WTC11 (cell line): ENCODE data around the gene ASTN1. TPM values are rescaled to one million over a fixed set of nuclear protein-coding genes. Genes with fewer than 3 reads are reported as not detected.

Source experiments
- ATAC-seq: fragments of 200-7000 bp; cut with Tn5 transposase; 2 replicates; pipeline ENCODE4 v1.10.0; 2021; ENCODE audit warnings: mild to moderate bottlenecking, moderate library complexity
- CTCF ChIA-PET: fragments of 300-600 bp; sonication (Branson Sonifier 250); formaldehyde crosslinking; loops from one replicate; lab custom pipeline; 2021; ENCODE audit warnings: antibody characterized with exemption; lab: Charles Lee
- POLR2A ChIA-PET: fragments of 350-600 bp; sonication (Branson Sonifier 250); formaldehyde crosslinking; loops from one replicate; lab custom pipeline; 2021; ENCODE audit warnings: antibody characterized with exemption; lab: Charles Lee
- DNase-seq: peaks from one replicate; pipeline ENCODE4 v3.0.0; 2021; ENCODE audit warnings: low spot score
- H3K27ac Mint-ChIP-seq: 2 replicates; pipeline ENCODE4 v1.8.0; 2021; ENCODE audit warnings: mixed read lengths
- H3K27me3 Mint-ChIP-seq: 2 replicates; pipeline ENCODE4 v1.8.0; 2021; ENCODE audit warnings: low read depth, mild to moderate bottlenecking, moderate library complexity, mixed read lengths
- H3K36me3 Mint-ChIP-seq: 2 replicates; pipeline ENCODE4 v1.8.0; 2021; ENCODE audit warnings: mixed read lengths
- H3K4me1 Mint-ChIP-seq: 2 replicates; pipeline ENCODE4 v1.8.0; 2022; ENCODE audit warnings: mixed read lengths
- H3K4me3 Mint-ChIP-seq: 2 replicates; pipeline ENCODE4 v1.8.0; 2021; ENCODE audit warnings: mild to moderate bottlenecking, moderate library complexity, mixed read lengths
- H3K9me3 Mint-ChIP-seq: 2 replicates; pipeline ENCODE4 v1.8.0; 2021; ENCODE audit warnings: mixed read lengths
- ATF1 ChIP-seq: sonication (generic); formaldehyde crosslinking; IDR thresholded peaks from 2 replicates; pipeline ENCODE4 v1.8.1; 2023; ENCODE audit warnings: mild to moderate bottlenecking, moderate library complexity, missing genetic modification reagents
- ATF2 ChIP-seq: sonication (generic); formaldehyde crosslinking; IDR thresholded peaks from 2 replicates; pipeline ENCODE4 v1.8.1; 2022; ENCODE audit warnings: low read depth, missing genetic modification reagents, borderline replicate concordance
- ELF4 ChIP-seq: sonication (generic); formaldehyde crosslinking; IDR thresholded peaks from 2 replicates; pipeline ENCODE4 v1.8.1; 2022; ENCODE audit warnings: low read depth, mild to moderate bottlenecking, moderate library complexity, missing genetic modification reagents
- ERG ChIP-seq: fragments of 250-450 bp; sonication (Bioruptor Pico); IDR thresholded peaks from 2 replicates; pipeline ENCODE4 v1.8.0; 2021; ENCODE audit warnings: mild to moderate bottlenecking
- ESRRA ChIP-seq: sonication (generic); formaldehyde crosslinking; IDR thresholded peaks from 2 replicates; pipeline ENCODE4 v1.8.1; 2022; ENCODE audit warnings: mild to moderate bottlenecking, missing genetic modification reagents, borderline replicate concordance
- KAT7 ChIP-seq: sonication (generic); formaldehyde crosslinking; IDR thresholded peaks from 2 replicates; pipeline ENCODE4 v1.8.1; 2023; ENCODE audit warnings: missing genetic modification reagents, mild to moderate bottlenecking, borderline replicate concordance
- MYBL2 ChIP-seq: sonication (generic); formaldehyde crosslinking; IDR thresholded peaks from 2 replicates; pipeline ENCODE4 v1.8.1; 2023; ENCODE audit warnings: mild to moderate bottlenecking, moderate library complexity, missing genetic modification reagents
- PRRX2 ChIP-seq: fragments of 250-450 bp; sonication (Bioruptor Pico); IDR thresholded peaks from 2 replicates; pipeline ENCODE4 v1.8.0; 2021; ENCODE audit warnings: mild to moderate bottlenecking
- RELA ChIP-seq: sonication (generic); formaldehyde crosslinking; IDR thresholded peaks from 2 replicates; pipeline ENCODE4 v1.8.1; 2022; ENCODE audit warnings: missing genetic modification reagents, mild to moderate bottlenecking, borderline replicate concordance
- RORB ChIP-seq: fragments of 250-450 bp; sonication (Bioruptor Pico); IDR thresholded peaks from 2 replicates; pipeline ENCODE4 v1.9.0; 2021; ENCODE audit warnings: mild to moderate bottlenecking
- SOX15 ChIP-seq: fragments of 250-450 bp; sonication (Bioruptor Pico); IDR thresholded peaks from 2 replicates; pipeline ENCODE4 v1.9.0; 2021; ENCODE audit warnings: mild to moderate bottlenecking
- SP1 ChIP-seq: sonication (generic); formaldehyde crosslinking; conservative IDR thresholded peaks from 2 replicates; pipeline ENCODE4 v1.8.1; 2022; ENCODE audit warnings: missing genetic modification reagents
- STAT6 ChIP-seq: sonication (generic); formaldehyde crosslinking; conservative IDR thresholded peaks from 2 replicates; pipeline ENCODE4 v1.8.1; 2023; ENCODE audit warnings: mild to moderate bottlenecking, low read depth, missing genetic modification reagents, moderate library complexity
- TEAD4 ChIP-seq: sonication (generic); formaldehyde crosslinking; IDR thresholded peaks from 2 replicates; pipeline ENCODE4 v1.8.0; 2022; ENCODE audit warnings: mild to moderate bottlenecking, missing genetic modification reagents
- ZBTB21 ChIP-seq: sonication (generic); formaldehyde crosslinking; IDR thresholded peaks from 2 replicates; pipeline ENCODE4 v1.8.1; 2023; ENCODE audit warnings: mild to moderate bottlenecking, missing genetic modification reagents, borderline replicate concordance
- ZNF232 ChIP-seq: sonication (generic); formaldehyde crosslinking; IDR thresholded peaks from 2 replicates; pipeline ENCODE4 v1.8.0; 2022; ENCODE audit warnings: mild to moderate bottlenecking, missing genetic modification reagents
- ZNF512 ChIP-seq: sonication (generic); formaldehyde crosslinking; IDR thresholded peaks from 2 replicates; pipeline ENCODE4 v1.8.1; 2022; ENCODE audit warnings: missing genetic modification reagents, borderline replicate concordance
- total RNA-seq: library from RNA; stranded (reverse); gene quantifications from 3 replicates; pipeline ENCODE4 v1.2.3, GENCODE V29; 2021
- TF ChIP-seq, protein P1 (sequence below): sonication (generic); formaldehyde crosslinking; IDR thresholded peaks from 2 replicates; pipeline ENCODE4 v1.8.1; 2023; ENCODE audit warnings: mild to moderate bottlenecking, missing genetic modification reagents
- TF ChIP-seq, protein P2 (sequence below): fragments of 250-450 bp; sonication (Bioruptor Pico); IDR thresholded peaks from 2 replicates; pipeline ENCODE4 v1.9.0; 2021; ENCODE audit warnings: mild to moderate bottlenecking
- TF ChIP-seq, protein P3 (sequence below): fragments of 250-450 bp; sonication (Bioruptor Pico); IDR thresholded peaks from 2 replicates; pipeline ENCODE4 v1.9.0; 2021; ENCODE audit warnings: moderate library complexity, mild to moderate bottlenecking, inconsistent platforms, borderline replicate concordance
- TF ChIP-seq, protein P4 (sequence below): sonication (generic); formaldehyde crosslinking; IDR thresholded peaks from 2 replicates; pipeline ENCODE4 v1.8.1; 2023; ENCODE audit warnings: mild to moderate bottlenecking, missing genetic modification reagents

ASTN1 gene
- total RNA-seq, 1 experiment from 2014 or later: 3.4 TPM

DNA sequence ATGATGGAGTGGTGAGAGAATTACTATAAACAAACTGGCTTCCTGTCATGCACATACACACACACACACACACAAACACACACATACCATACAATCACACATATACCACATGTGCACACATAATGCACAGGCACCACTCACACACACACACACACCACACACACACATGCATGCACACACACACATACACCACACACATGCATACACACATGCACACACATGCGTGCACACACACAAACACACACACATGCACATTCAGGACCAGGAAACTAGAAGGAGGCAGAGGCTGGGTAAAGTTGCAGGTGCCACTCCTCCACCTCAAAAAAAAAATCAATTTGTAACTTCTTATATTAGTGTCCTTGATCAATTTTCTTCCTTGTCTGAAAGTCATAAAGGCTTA is 153.0 kb downstream of the ASTN1 start:
- H3K36me3 Mint-ChIP-seq: no peaks in the 10 kb centered on the region
- POLR2A ChIA-PET: no interaction called here
- peaks cover 8% of the 10 kb centered on the region for H3K4me1 Mint-ChIP-seq
- H3K9me3 Mint-ChIP-seq: no peaks in the 10 kb centered on the region
- no peak for ATAC-seq
- H3K27ac Mint-ChIP-seq: no peak overlapping the region
- TF ChIP-seq SP1 (CRISPR knock-in tag) (no peak), ESRRA (CRISPR knock-in tag) (no peak), TEAD4 (CRISPR knock-in tag) (no peak), ZBTB21 (CRISPR knock-in tag) (no peak), SOX15 (no peak), RORB (no peak), ERG (no peak), ATF1 (CRISPR knock-in tag) (no peak), STAT6 (CRISPR knock-in tag) (no peak), PRRX2 (CRISPR knock-in tag) (no peak), ATF2 (CRISPR knock-in tag) (no peak), KAT7 (CRISPR knock-in tag) (no peak), MYBL2 (CRISPR knock-in tag) (no peak)
- TF ChIP-seq, protein P1, sequence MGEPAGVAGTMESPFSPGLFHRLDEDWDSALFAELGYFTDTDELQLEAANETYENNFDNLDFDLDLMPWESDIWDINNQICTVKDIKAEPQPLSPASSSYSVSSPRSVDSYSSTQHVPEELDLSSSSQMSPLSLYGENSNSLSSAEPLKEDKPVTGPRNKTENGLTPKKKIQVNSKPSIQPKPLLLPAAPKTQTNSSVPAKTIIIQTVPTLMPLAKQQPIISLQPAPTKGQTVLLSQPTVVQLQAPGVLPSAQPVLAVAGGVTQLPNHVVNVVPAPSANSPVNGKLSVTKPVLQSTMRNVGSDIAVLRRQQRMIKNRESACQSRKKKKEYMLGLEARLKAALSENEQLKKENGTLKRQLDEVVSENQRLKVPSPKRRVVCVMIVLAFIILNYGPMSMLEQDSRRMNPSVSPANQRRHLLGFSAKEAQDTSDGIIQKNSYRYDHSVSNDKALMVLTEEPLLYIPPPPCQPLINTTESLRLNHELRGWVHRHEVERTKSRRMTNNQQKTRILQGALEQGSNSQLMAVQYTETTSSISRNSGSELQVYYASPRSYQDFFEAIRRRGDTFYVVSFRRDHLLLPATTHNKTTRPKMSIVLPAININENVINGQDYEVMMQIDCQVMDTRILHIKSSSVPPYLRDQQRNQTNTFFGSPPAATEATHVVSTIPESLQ (CRISPR knock-in tag): no peak
- TF ChIP-seq, protein P2, sequence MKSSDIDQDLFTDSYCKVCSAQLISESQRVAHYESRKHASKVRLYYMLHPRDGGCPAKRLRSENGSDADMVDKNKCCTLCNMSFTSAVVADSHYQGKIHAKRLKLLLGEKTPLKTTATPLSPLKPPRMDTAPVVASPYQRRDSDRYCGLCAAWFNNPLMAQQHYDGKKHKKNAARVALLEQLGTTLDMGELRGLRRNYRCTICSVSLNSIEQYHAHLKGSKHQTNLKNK (CRISPR knock-in tag): no peak
- TF ChIP-seq, protein P3, sequence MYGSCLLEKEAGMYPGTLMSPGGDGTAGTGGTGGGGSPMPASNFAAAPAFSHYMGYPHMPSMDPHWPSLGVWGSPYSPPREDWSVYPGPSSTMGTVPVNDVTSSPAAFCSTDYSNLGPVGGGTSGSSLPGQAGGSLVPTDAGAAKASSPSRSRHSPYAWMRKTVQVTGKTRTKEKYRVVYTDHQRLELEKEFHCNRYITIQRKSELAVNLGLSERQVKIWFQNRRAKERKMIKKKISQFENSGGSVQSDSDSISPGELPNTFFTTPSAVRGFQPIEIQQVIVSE (CRISPR knock-in tag): no peak
- H3K27me3 Mint-ChIP-seq: no peaks in the 10 kb centered on the region
- H3K4me3 Mint-ChIP-seq: no peak overlapping the region
- CTCF ChIA-PET: no interaction called here
- no peak for DNase-seq

- Mint-ChIP-seq H3K4me3 (no peak overlapping the region), H3K27me3 (no peaks in the 10 kb centered on the region), H3K4me1 (peaks cover 8% of the 10 kb centered on the region), H3K27ac (no peak overlapping the region), H3K36me3 (no peaks in the 10 kb centered on the region), H3K9me3 (no peaks in the 10 kb centered on the region)
- CTCF ChIA-PET: no interaction called here
- ATAC-seq (no peak), DNase-seq (no peak)
- POLR2A ChIA-PET: no interaction called here
- TF ChIP-seq RELA (no peak), ELF4 (CRISPR knock-in tag) (no peak), ZNF512 (CRISPR knock-in tag) (no peak), SOX15 (no peak), ZNF232 (CRISPR knock-in tag) (no peak)
- TF ChIP-seq, protein P4, sequence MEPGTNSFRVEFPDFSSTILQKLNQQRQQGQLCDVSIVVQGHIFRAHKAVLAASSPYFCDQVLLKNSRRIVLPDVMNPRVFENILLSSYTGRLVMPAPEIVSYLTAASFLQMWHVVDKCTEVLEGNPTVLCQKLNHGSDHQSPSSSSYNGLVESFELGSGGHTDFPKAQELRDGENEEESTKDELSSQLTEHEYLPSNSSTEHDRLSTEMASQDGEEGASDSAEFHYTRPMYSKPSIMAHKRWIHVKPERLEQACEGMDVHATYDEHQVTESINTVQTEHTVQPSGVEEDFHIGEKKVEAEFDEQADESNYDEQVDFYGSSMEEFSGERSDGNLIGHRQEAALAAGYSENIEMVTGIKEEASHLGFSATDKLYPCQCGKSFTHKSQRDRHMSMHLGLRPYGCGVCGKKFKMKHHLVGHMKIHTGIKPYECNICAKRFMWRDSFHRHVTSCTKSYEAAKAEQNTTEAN: no peak
Measured at GRCh38 chr1:177010211-177010825, 154.2 kb downstream of the ASTN1 start.
